GM18511 (cell line): ENCODE results near the gene KPNA1.
A peak's percentile ranks its signal among the peaks of the same experiment; 100 is the strongest.
"Not testable (repeated sequence)": the region's sequence is repeated elsewhere in the genome, so short reads cannot be mapped to it uniquely, and the experiment has no call there.

ENCODE experiments used
- ATAC-seq: cut with Tn5 transposase; IDR thresholded peaks from one replicate; pipeline ENCODE4 v1.9.1; 2021; ENCODE audit warnings: mild to moderate bottlenecking, moderate library complexity; ENCODE audit not compliant: unreplicated experiment

Gene KPNA1

GRCh38 chr3:122481390-122481789 is 33.3 kb downstream of the KPNA1 start:
- no peak for ATAC-seq

DNA sequence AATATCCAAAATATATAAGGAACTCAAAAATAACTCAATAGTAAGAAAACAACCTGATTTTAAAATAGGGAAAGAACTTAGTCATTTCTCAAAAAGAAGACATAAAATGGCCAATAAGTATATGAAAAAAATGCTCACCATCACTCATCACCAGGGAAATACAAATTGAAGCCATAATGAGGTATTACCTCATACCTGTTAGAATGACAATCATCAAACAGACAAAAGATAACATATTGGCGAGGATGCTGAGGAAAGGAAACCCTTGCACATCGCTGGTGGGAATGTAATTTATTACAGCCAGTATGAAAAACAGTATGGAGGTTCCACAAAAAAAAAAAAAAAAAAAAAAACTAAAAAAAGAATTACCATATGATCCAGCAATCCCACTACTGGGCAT is 38.2 kb downstream of the KPNA1 start:
- ATAC-seq: no peak

- no peak for ATAC-seq
Observed at GRCh38 chr3:122475316-122475715, 39.4 kb downstream of the KPNA1 start.

DNA sequence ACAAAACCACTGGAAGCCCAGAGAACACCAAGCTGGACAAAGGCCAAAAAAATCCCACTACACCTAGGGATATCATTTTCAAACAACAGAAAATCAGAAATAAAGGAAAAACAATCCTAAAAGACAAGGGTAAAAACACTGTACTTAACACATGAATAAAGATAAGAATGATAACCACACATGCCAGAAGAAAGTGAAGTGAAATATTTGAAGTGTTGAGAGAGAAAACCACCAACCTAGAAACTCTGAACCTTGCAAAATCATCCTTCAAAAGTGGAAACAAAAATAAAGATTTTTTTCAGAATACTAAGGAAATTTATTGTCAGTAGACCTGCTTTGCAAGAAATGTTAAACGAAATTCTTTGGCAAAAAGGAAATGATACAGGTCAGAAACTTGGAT is 45.1 kb downstream of the KPNA1 start:
- ATAC-seq: peak; percentile 23

- ATAC-seq: peak; percentile 71
Observed at GRCh38 chr3:122468896-122469533, 45.7 kb downstream of the KPNA1 start.

DNA sequence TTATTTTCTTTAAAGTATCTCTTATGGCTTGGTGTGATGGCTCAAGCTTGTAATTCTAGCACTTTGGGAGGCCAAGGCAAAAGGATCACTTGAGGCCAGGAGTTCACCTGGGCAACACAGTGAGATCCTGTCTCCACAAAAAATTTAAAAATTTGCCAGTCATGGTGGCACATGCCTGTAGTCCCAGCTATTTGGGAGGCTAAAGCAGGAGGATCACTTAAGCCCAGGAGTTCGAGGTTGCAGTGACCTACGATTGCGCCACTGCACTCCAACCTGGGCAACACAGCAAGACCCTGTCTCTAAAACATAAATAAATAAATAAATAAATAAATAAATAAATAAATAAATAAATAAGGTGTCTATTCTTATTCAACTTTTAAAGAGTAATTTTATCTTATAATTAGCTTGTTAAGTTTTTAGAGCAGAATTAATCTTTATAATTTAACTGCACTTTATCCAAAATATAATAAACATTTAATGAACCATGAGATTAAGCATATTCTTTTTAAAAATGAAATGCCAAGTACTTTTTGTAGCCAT is 48.0 kb downstream of the KPNA1 start:
- no peak for ATAC-seq

DNA sequence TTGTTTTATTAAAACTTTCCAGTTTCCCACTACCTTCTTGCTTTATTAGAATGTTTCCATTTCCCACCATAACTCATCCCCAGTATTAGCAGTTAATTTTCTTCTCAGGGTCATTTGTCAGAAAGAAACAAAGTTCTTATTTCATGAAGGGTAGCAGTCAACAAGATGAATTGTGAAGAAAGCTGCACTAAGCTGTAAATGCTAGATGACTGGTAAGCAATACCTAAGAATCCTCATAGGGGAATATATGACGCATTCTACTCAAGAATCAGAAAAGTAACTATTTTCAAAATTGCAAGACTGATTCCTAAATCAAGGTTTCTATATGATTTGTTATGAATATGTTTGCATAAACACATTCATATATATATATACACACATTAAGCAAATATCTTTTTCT is 50.1 kb downstream of the KPNA1 start:
- no peak for ATAC-seq

DNA sequence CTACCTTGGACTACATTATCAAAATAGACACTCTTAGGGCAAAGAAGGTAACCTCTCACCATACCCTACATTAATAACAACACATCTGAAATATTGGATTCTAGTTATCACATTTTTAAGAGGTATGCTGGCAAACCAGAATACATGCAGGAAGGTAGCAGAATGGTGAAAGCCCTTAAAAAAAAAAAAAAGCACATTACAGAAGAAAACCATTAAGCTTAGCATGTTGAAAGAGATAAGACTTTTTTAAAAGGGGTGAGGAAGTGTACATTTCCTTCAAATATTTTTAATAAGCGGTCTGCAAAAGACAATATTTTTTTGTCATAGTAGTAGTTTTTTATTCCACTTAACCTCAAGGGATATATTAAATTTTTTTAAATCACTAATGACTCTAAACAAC is 52.3 kb downstream of the KPNA1 start:
- ATAC-seq: no peak

- ATAC-seq: no peak
Observed at GRCh38 chr3:122461806-122462205, 52.9 kb downstream of the KPNA1 start.

DNA sequence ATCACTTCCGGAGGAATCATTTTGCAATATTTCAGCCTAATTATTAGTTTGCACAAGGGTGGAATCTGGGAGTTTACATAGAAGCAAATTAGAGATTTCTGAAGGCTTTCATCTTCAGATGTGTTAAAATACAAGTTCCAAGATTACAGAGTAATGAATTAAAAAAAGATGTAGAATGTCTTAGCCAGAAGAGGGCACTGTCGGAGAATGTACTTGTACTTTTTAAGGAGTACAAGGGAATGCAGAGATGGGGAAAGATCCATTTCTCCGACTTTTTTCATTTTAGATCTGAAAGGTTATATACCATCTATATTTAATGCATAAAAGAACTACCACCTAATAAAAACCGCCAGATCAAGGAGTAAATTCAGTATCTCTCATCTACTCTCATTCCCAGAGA is 55.7 kb downstream of the KPNA1 start:
- no peak for ATAC-seq

DNA sequence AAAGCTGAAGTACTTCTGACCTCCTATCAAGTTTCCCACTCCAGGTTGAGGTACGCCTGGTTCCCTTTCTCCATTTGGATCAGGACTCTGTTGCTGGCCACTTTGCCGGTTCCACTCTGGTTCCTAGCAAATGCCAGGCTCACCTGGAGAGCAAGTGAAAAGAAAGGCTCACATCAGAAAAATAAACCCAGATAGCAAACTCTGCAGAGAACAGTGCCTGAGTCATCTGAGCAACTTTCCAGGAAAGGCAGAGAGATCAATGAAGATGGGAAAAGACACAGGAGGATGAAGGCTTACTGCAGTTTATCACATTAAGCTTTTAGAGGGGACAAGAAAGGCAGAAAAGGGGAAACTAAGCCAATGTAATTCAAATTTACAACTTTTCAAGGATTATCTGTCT is 57.0 kb downstream of the KPNA1 start:
- ATAC-seq: no peak

GRCh38 chr3:122456074-122456473 is 58.7 kb downstream of the KPNA1 start:
- no peak for ATAC-seq

DNA sequence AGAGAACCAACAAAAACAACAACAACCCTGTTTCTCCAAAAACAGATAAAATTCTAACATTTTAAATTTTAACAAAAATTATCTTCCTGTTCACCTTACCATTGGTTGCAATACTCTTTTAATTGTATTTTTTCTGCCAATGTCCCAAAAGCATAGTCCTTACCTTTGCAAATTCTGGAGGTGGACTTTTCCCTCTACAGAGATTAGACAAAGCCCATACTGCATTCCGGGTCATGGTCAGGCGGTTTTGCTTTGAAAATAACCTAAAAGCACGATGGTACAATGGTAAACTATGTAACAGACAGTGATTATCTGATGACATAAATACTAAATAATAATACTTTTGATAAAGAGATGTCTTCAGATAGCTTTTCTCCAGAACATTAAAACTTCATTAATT is 63.4 kb downstream of the KPNA1 start:
- ATAC-seq: no peak

GRCh38 chr3:122448218-122448617 is 66.5 kb downstream of the KPNA1 start:
- not testable (repeated sequence) for ATAC-seq

- not testable (repeated sequence) for ATAC-seq
Observed at GRCh38 chr3:122444491-122444887, 70.2 kb downstream of the KPNA1 start.

GRCh38 chr3:122443762-122444490 is 70.8 kb downstream of the KPNA1 start:
- not testable (repeated sequence) for ATAC-seq

- ATAC-seq: no peak
Observed at GRCh38 chr3:122443090-122443489, 71.6 kb downstream of the KPNA1 start.

DNA sequence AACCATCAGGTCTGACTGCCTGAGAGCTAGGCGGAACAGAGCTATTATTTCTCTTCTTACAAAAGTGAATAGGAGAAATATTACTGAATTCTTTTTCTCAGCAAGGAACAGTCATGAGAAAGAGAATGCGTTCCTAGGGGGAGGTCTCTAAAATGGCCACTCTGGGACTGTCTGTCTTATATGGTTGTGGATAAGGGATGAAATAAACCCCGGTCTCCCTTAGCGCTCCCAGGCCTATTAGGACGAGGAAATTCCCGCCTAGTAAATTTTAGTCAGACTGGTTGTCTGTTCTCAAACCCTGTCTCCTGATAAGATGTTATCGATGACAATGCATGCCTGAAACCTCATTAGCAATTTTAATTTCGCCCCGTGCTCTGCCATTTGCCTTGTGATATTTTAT is 78.8 kb downstream of the KPNA1 start:
- ATAC-seq: no peak

- ATAC-seq: no peak
Observed at GRCh38 chr3:122430371-122430770, 84.4 kb downstream of the KPNA1 start.

DNA sequence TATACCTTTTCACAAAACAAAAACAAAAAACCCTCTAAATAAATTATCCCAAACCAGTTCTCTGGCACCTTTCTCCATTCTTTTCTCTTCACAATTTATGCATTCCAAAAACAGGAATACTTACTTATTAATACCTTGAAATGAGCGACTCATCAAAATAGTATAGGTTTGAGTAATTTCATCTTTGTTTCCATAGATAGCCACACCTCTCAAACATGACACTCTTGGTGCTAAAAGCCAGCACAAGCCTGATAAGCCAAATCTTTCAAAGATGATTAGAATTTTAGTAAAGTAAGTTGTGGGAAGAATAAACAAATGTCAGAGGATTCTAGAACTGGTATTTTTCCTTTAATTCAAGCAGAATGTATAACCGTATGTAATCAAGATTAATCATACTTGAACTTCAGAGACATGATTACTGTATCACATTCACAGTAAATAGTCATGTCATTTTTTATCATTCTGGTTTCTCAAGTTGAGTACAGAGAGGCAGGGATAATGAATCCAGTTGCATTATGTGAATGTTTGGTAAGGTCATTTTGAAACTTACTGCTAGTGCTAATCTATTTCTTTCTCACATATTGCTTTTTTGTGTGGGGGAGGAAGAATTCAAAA is 86.8 kb downstream of the KPNA1 start:
- no peak for ATAC-seq

- ATAC-seq: no peak
Observed at GRCh38 chr3:122421836-122422235, 92.9 kb downstream of the KPNA1 start.

DNA sequence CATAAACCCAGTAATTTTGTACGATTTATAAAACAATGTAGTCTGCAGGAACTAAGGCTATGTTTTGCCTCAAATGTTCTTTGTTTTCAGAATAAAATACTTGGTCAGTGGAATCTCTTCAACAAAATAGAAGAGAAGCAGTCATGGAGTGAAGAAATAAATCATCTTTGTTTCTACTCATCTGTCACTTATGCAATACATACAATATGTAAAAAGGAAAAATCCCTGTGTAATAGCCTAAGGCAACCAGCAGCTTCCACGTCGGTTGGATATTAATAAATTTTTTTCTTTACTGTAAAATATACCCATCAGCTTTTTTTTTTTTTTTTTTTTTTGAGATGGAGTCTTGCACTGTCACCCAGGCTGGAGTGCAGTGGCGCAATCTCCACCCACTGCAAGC is 93.6 kb downstream of the KPNA1 start:
- no peak for ATAC-seq
